Kidney glomerular epithelial cell (primary cell): ENCODE results near the gene ADGRL1.

Experiments used
- DNase-seq: peaks from one replicate; lab custom pipeline; 2025; lab: John Stamatoyannopoulos, UW

The ADGRL1 gene

GRCh38 chr19:14112809-14113385 is 93.1 kb downstream of the ADGRL1 start:
- DNase-seq, result no peak

GRCh38 chr19:14112051-14112808 is 93.7 kb downstream of the ADGRL1 start:
- DNase-seq, result no peak

DNA sequence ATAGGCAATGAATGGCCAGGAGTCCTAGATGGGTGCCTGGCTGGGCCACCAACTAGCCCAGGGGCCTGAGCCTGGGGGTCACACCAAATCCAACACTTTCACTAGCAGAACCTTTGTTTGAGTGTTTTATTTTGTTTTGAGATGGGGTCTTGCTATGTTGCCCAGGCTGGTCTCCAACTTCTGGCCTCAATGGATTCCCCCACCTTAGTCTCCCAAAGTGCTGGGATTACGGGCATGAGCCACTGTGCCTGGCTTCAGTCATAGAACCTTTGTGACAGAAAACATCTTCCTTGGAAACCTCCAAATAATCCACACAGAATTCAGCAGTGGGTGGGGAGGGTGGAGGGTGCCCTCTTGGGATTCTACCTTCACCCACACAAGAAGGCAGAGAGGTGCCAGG is 94.5 kb downstream of the ADGRL1 start:
- no peak for DNase-seq

- DNase-seq, result no peak
Observed at GRCh38 chr19:14110650-14111049, 95.3 kb downstream of the ADGRL1 start.

DNA sequence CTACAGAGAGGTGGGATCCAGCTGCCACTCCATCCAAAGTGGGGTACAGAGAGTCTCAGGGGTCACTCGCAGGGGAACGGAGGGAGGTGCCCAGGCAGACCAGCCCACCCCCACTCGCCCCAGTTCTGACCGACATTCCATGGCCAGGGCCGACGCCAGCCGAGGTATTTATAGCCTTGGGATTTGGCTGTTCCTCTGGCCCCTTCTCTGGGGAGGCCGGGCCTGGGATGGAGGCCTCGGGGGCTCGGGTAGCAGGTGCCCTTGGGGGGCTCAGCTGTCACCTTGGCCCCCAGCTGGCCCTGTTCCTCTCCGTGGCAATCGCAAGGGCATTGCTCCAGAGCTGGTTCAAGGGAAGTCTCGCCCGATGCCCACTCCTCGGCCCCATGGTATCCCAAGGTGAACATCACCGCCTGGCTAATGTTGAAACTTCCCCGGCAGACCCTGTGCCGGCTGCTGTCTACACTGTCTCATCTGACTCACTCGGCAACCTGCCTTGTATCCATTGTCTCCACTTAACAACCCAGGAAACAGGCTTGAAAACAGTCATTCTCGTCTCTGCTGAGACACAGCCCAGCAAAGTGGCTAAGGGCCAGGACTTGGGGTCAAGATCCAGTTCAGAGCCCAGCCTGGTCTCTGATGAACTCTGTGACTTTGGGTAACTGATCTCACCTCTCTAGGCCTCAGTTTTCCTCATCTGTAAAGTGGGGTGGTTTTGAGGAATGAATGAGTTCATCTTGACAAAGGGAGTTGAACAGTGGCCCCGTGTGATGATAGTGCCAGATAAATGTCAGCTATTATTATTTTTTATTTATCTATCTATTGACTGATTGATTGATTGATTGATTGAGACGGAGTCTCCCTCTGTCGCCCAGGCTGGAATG is 98.1 kb downstream of the ADGRL1 start:
- no peak for DNase-seq

DNA sequence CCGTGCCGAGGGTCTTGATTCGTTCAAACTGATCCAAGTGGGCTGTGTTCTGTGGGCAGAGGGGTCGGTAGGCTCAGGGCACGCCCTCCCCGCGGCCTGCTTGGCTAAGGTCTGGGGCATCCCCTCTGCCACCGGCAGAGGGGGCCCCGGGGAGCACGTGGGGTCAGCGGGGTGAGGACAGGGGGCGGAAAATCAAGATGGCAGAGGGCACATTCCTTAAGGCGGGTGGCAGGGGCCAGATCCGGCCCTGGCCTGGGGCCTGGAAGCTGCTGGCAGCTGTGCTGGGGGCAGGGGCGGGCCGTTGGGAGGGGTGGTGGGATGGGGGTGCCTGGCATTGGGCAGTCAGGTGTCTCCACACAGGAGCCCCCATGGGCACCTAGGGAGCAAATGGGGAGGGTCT is 99.1 kb downstream of the ADGRL1 start:
- DNase-seq, result no peak

DNA sequence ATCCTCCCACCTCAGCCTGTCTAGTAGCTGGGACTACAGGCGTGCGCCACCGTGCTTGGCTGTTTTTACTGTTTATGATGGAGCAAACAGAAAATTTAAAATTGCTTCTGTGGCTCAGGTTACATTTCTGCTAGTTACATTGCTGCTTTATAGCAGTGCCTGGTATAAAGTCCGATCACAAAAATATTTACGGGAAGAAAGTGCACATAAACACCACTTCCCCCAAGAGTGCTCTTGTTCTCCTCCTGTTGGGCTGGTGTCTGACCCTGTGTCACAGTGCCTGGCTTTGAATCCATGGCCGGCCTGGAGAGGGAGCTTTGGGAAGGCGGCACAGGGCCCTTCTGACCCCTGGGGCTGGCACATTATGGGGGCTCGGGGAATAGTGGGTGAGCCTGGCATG is 100.3 kb downstream of the ADGRL1 start:
- no peak for DNase-seq

- DNase-seq, result no peak
Observed at GRCh38 chr19:14103310-14103709, 102.7 kb downstream of the ADGRL1 start.

GRCh38 chr19:14102756-14103155 is 103.2 kb downstream of the ADGRL1 start:
- no peak for DNase-seq

GRCh38 chr19:14102102-14102696 is 103.8 kb downstream of the ADGRL1 start:
- DNase-seq, result no peak

DNA sequence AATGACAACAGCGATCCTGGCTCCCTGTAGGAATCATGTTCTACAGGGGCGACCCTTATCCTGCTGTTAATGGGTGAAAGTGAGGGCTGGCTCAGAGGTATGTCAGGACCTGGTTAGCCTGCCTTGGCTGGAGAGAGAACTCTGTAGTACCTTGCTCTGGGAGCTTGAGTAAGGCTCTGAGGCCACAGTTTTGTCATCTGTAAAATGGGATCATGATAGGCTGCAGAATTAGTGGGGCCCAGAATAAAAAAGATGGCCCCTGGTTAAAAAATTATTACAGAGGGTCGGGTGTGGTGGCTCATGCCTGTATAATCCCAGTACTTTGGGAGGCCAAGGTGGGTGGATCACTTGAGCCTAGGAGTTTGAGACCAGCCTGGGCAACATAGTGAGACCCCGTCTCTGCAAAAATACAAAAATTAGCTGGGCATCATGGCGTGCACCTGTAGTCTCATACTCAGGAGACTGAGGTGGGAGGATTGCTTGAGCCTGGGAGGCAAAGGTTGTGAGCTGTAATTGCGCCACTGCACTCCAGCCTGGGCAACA is 104.9 kb downstream of the ADGRL1 start:
- no peak for DNase-seq
